Upper lobe of left lung (tissue), 4 donors: ENCODE data around the gene FOXM1.

ENCODE experiments used
- EP300 ChIP-seq, 4 donors: sonication (generic); formaldehyde crosslinking; IDR thresholded peaks; one replicate each; pipeline ENCODE4 v1.5.1; 2017; ENCODE audit warnings: antibody characterized with exemption in 4 of 4, control low read depth in 2 of 4
- POLR2A ChIP-seq, 4 donors: fragments of 450-650 bp; IDR thresholded peaks; one replicate each; pipeline ENCODE4 v1.5.1; 2016 to 2017; ENCODE audit warnings: antibody characterized with exemption in 4 of 4, mild to moderate bottlenecking in 2 of 4
- POLR2AphosphoS5 ChIP-seq, 2 donors: sonication (generic); formaldehyde crosslinking; IDR thresholded peaks; one replicate each; pipeline ENCODE4 v1.5.1; 2017; ENCODE audit warnings: antibody characterized with exemption in 2 of 2
- TF ChIP-seq, protein P1 (sequence below), 6 experiments: fragments of 450-650 bp in 4 of 6; fragments of 200-600 bp in 2 of 6; sonication (generic) in 2 of 6; IDR thresholded peaks; one replicate each; pipeline ENCODE4 v1.5.1; 2016 to 2019; ENCODE audit warnings: antibody characterized with exemption in 6 of 6

- TF ChIP-seq, protein P1, sequence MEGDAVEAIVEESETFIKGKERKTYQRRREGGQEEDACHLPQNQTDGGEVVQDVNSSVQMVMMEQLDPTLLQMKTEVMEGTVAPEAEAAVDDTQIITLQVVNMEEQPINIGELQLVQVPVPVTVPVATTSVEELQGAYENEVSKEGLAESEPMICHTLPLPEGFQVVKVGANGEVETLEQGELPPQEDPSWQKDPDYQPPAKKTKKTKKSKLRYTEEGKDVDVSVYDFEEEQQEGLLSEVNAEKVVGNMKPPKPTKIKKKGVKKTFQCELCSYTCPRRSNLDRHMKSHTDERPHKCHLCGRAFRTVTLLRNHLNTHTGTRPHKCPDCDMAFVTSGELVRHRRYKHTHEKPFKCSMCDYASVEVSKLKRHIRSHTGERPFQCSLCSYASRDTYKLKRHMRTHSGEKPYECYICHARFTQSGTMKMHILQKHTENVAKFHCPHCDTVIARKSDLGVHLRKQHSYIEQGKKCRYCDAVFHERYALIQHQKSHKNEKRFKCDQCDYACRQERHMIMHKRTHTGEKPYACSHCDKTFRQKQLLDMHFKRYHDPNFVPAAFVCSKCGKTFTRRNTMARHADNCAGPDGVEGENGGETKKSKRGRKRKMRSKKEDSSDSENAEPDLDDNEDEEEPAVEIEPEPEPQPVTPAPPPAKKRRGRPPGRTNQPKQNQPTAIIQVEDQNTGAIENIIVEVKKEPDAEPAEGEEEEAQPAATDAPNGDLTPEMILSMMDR (IDR thresholded peaks at IDR 0.05) = peak; percentile 66 to 78 (median 74)
- TF ChIP-seq POLR2AphosphoS5 (IDR thresholded peaks at IDR 0.05) (no peak), POLR2A (IDR thresholded peaks at IDR 0.05) (no peak), EP300 (IDR thresholded peaks at IDR 0.05) (no peak)
These were observed 23.3 kb downstream of the FOXM1 start for GRCh38 chr12:2853626-2854025.
